GM18517 (cell line): Measurements from ENCODE around the gene ST3GAL5.
"Not testable (repeated sequence)": the region's sequence is repeated elsewhere in the genome, so short reads cannot be mapped to it uniquely, and the experiment has no call there.

Source experiments
- ATAC-seq: cut with Tn5 transposase; IDR thresholded peaks from one replicate; pipeline ENCODE4 v1.9.1; 2021; ENCODE audit warnings: mild to moderate bottlenecking, moderate library complexity; ENCODE audit not compliant: unreplicated experiment

ST3GAL5 gene

GRCh38 chr2:85888684-85889626 is at the start of gene ST3GAL5:
Gene ST3GAL5, minus strand, starts transcription at chr2:85888990. Its CDS starts 85 bp downstream, at chr2:85888905.
- ATAC-seq, result peak; percentile 68

- no peak for ATAC-seq
Measured at GRCh38 chr2:85938456-85938855, 49.7 kb upstream of the ST3GAL5 start.

DNA sequence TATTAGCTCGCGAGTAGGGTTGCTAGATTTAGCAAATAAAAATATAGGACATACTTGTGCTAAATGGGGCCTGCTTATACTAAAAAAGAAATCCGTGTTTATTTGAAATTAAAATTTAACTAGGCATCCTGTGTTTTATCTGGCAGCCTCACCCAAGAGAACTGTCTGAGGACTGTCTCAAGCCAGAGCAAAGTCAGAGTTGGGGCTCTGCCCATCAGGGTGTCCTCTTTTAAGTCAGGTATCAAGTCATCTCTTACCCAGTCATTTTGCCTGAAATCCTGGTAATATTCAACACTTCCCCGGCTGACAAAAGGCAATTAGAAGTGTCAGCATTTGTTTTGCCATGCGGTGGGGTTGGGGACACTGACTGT is 48.3 kb upstream of the ST3GAL5 start:
- no peak for ATAC-seq

GRCh38 chr2:85936421-85937068 is 47.8 kb upstream of the ST3GAL5 start:
- ATAC-seq, result no peak

DNA sequence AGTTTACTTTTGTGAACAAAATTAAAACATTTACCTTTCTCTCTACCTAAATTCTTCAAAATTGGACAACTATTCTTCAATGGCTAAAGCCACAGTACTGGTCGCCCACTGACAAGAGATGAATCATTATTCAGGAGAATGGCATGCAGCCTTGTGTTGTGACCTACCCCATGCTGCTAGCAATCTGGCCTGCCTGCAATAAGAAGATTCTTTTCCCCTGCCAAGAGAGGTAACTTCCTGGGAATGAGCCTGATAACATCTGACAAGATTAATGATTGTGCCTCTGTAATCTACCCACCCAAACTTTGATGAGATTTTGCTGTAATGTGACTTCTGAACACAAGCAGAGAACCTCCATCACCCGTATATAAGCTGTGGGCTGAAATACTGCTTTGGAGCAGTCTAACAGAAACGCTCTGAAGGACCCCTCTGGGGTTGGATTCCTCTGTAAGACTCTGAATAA is 47.0 kb upstream of the ST3GAL5 start:
- no peak for ATAC-seq

DNA sequence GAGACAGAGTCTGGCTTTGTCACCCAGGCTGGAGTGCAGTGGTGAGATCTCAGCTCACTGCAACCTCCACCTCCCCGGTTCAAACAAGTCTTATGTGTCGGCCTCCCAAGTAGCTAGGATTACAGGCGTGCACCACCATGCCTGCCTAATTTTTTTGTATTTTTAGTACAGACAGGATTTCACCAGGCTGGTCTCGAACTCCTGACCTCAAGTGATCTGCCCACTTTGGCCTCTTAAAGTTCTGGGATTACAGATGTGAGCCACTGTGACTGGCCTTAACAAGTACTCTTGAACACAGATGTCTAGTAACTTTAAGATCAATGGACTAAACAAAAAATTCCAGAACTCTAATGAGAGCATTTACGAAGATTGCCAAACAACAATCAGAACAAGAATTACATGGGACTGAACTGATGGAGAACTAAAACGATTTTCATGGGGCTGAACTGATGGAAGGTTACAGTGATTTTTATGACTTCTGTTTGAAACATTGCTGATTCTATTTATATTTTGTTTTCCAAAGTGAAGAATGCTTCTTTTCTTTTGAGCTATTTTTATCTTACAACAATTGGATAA is 46.5 kb upstream of the ST3GAL5 start:
- no peak for ATAC-seq

DNA sequence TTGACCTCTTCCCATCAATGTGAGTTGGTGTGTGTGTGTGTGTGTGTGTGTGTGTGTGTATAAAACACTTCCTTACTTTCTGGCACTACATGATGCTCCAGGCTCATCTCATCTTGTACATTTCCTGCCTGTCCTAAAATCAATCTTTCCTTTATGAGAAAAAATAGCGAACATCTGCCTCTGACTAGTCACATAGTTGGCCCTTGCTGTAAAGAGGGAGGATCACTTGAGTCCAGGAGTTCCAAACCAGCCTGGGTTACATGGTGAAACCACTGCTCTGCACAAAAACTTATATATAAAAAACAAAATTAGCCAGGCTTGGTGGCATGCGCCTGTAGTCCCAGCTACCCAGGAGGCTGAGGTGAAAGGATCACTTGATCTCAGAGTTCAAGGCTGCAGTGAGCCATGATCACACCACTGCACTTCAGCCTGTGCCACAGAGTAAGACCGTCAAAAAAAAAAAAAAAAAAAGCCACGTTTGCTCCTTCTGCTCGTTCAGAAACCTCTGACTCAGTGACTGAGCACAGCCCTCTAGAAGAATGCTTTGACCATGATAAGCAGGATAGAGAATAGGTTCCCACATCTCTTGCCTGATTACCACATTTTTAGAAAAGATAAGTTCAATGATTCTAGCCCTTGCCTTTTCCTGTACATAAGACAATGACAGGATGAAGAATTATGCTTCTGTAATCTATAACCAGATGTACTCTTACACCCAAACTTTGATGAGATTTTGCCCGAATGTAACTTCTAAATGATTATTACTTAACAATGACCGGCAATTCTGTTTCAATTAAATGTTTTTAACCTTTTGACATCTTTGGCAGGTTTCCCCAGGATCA is 45.2 kb upstream of the ST3GAL5 start:
- ATAC-seq, result no peak

GRCh38 chr2:85931151-85931550 is 42.4 kb upstream of the ST3GAL5 start:
- not testable (repeated sequence) for ATAC-seq

DNA sequence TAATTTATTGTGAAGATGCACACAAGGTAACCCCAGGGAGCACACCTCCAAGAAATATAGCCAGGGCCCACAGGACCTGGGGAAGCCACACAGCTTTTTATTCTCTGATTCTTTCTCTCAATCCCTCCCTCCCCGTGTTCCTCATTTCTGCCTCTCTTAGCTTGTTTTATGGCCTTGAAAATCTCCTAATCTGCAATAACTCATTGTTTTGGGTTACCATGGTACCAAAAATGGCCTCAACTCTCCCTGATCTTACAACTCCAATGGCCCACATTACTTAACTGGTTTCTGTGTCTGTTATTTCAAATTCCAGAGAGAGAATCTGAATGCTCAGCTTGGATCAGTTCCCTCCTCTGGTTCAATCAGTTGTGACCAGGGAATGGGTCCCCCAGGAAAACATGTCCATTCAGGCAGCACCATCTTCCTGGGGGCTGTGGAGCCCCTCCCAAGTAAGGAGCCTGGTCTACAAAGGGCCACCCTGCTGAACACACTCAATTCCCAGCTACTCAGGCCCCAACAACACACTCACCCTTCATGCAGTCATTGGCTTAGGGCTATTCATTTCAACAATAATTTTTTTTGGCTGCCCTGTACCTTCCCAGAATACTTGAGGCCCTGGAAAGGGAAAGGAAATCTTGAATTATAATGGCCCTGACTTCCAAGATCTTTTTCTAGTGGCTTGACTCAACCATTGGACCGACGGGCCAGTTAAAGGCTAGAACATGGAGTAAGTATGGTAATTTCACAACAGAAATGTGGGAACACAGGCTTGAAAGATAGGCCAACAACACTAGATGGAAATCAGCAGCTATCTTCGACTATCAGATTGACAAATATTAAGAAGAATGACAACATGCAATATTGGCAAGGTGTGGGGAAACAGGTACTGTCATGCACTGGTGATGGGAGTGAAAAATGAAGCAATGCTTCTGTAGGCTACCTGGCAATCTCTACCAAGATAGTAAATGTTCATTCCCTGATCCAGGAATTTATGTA is 41.6 kb upstream of the ST3GAL5 start:
- no peak for ATAC-seq

GRCh38 chr2:85929096-85930050 is 40.6 kb upstream of the ST3GAL5 start:
- ATAC-seq, result no peak

DNA sequence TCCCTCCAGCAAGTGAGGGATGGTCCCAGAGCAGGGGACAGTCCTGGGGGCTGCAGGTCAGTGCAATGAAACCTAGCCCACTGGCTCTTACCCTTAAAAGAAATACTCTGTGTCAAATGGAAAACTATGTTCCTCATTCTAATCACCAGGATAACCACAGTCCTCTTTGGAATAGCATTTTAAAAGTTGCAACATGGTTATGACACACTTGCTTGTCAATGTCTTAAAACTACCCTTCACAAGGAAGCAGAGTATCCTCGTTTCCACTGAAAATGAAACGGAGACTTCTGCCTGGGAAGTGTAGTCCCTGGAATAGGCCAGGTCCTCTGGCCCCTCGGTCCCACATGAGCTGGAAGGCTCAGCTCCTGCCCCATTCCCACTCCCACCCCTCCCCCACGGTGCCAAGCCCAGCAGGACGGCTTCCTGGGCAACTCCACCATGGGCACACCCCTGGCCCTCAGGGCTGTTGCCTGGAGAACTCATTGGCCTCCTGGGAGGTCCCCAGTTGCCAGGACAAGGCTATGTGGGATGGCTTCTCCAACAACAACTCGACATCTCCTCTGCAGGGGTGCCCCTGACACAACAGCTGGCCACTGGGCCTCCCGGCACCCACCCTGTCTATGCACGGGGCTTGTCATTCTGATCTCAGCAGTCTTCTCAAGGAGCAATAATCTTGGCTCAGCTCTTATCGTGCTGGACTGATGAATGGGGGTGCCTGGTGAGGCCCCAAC is 38.3 kb upstream of the ST3GAL5 start:
- no peak for ATAC-seq

- no peak for ATAC-seq
Measured at GRCh38 chr2:85926526-85926925, 37.7 kb upstream of the ST3GAL5 start.

GRCh38 chr2:85925216-85925671 is 36.5 kb upstream of the ST3GAL5 start:
- no peak for ATAC-seq

DNA sequence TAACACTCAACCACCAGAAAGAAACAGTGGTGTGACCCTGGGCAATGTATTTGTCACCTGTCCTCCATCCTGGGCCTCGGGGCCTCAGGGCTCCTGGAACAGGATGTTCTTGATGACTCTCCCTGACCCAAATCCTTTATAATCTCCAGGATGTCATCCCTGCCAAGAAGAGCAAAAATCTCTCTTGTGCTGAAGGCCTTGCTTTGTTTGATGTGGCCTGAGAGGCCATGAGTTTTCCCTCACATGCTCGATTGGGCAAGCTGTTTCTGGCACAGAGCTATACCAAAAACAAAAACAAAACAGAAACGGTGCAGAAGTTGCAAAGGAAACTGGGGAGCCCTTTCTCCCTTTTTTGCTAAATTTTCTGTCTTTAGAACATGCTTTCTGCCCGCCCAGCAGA is 35.7 kb upstream of the ST3GAL5 start:
- no peak for ATAC-seq

- ATAC-seq, result no peak
Measured at GRCh38 chr2:85922199-85922598, 33.4 kb upstream of the ST3GAL5 start.

GRCh38 chr2:85921659-85922058 is 32.9 kb upstream of the ST3GAL5 start:
- no peak for ATAC-seq

DNA sequence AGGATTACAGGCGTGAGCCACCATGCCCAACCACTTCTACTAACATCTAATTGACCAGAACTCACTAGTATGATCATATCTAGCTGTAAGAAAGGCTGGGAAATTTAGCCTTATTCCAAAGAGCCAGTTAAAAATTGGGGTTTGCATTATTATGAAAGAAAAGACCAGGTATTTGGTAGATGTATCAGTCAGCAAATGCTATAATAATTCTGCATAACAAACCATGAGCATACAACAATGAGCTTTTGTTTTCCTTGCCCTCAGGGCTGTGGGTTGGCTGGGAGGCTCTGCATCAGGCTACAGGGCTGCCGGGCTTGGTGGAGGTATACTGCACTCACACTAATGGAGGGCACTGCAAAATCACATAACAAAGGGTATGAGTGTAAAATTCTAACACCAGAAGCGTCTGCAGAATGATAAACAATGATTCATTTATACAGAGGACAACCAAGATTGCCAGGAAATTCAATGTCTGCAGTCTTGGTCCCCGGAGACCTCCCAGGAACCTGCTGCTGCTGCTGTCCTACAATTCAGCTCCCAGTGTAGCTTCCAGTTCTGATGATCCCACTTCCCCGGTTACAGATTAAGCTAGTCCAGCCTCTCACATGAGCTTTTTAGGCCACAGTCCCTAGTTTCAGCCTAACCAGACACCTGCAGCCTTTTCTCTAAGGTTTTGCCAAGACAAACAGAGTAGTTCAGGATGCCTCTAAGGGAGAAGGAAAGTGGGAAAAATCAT is 32.2 kb upstream of the ST3GAL5 start:
- no peak for ATAC-seq
